MM.1S (cell line): ENCODE results near the gene TMEM270.

Source experiments
- EZH2 ChIP-seq: fragments of 300-600 bp; sonication (generic); optimal IDR thresholded peaks from 2 replicates; pipeline ENCODE3; 2017; ENCODE audit warnings: low read depth, mild to moderate bottlenecking, antibody characterized with exemption, low read length, mixed read lengths
- EZH2phosphoT487 ChIP-seq: fragments of 300-600 bp; sonication (generic); IDR thresholded peaks from 2 replicates; pipeline ENCODE4 v1.6.1; 2018; ENCODE audit warnings: antibody characterized with exemption, low read length
- TF ChIP-seq, protein P1 (sequence below): fragments of 300-600 bp; sonication (generic); IDR thresholded peaks from 2 replicates; pipeline ENCODE4 v1.5.1; 2016; ENCODE audit warnings: antibody characterized with exemption, low read length, mixed read lengths

DNA sequence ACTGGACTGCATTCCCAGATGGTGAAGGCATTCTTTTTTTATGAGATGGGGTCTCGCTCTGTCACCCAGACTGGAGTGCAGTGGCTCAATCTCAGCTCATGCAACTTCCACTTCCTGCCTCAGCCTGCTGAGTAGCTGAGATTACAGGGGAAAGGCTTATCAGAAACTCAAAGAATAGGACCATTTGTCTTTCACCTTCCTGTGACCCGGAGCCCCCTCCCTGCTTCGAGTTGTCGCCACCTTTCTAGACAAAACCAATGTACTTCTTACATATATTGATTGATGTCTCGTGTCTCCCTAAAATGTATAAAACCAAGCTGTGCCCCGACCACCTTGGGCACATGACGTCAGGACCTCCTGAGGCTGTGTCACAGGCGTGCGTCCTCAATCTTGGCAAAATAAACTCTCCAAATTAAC, 16.8 kb upstream of the TMEM270 start:
- TF ChIP-seq, protein P1, sequence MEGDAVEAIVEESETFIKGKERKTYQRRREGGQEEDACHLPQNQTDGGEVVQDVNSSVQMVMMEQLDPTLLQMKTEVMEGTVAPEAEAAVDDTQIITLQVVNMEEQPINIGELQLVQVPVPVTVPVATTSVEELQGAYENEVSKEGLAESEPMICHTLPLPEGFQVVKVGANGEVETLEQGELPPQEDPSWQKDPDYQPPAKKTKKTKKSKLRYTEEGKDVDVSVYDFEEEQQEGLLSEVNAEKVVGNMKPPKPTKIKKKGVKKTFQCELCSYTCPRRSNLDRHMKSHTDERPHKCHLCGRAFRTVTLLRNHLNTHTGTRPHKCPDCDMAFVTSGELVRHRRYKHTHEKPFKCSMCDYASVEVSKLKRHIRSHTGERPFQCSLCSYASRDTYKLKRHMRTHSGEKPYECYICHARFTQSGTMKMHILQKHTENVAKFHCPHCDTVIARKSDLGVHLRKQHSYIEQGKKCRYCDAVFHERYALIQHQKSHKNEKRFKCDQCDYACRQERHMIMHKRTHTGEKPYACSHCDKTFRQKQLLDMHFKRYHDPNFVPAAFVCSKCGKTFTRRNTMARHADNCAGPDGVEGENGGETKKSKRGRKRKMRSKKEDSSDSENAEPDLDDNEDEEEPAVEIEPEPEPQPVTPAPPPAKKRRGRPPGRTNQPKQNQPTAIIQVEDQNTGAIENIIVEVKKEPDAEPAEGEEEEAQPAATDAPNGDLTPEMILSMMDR, result no peak
- no peak for TF ChIP-seq EZH2
- no peak for TF ChIP-seq EZH2phosphoT487
